Measurements from ENCODE around the gene FER1L5.

The FER1L5 gene

DNA sequence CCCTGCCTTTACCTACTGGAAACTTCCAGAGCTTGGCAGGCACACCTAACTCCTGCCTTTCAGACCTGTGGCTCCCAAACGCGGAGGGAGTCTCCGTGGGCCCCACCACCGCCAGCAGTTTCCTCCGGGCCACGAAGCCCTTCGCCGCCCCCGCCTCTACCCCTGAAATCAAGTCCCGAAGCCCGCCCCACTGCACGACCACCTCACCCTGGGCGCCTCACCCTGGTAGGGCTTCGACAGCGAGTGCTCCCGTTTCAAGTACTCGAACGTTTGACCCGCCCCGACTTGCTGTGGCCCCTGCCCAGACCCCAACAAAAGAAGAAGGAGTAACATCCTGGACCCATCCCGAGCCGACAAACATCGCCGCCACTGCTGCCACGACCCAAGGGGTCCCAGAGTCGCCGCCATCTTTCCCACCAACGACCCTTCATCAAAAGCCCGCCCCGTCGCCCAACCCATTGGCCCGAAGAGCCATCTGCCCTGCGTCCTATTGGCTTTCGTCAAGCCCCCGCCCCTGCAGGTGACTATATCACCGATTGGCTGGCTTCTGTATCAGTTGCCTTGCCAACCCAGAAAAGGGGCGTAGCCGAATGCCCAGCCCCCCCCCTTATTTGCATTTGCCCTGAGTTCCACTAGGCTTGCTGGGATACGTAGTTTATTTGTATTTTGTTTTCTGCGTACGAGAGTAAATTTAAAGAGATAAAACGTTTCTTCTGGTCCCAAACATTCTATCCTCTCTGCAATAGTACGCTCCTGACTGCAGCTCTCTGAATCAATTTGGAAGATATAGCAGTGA, 97.3 kb downstream of the FER1L5 start, which contains the start of gene LMAN2L:
Gene LMAN2L (minus strand): TSS at position 432 of the 796 bp plus-strand sequence. CDS start 24 bp downstream, at position 408.
- DNase-seq (ENCODE audit: low read depth in 2 of 2) = peak; percentile 91 to 92

DNA sequence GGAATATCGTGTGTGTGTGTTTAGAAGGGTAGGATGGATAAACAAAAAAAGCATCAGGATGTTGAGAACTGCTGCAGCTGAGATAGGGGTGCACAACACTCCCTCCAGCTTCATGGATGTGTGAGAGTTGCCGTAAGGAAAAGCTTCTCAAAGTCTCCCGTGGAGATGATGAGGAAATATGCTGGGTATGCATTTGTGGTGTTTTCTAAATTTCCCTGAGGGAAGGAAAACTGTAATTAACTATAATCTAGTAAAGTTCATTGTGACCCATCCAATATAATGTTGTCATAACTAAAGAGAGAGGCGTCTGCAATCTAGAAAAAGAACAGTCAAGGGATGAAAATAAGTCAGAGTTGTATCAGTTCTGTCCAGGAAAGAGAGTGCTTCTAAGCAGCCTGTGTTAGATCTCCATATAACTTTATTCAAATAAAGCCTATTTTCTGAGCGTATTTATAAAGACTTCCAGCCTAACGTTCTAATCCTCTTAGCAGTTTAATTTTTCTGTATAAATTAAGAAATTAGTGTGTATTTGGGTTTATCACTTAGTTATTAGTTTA, 104.6 kb downstream of the FER1L5 start:
- no peak for DNase-seq (ENCODE audit: low read depth in 2 of 2)

DNA sequence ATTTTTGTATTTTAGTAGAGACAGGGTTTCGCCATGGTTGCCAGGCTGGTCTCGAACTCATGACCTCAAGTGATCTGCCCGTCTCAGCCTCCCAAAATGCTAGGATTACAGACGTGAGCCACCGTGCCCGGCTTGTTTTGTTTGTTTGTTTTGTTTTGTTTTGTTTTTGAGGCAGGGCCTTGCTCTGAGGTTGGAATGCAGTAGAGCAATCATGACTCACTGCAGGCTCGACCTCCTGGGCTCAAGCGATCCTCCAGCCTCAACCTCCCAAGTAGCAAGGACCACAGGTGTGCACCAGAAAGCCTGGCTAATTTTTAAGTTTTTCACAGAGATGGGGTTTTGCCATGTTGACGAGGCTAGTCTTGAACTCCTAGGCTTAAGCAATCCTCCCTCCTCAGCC, 109.2 kb downstream of the FER1L5 start:
- DNase-seq (ENCODE audit: low read depth in 2 of 2) = no peak

DNA sequence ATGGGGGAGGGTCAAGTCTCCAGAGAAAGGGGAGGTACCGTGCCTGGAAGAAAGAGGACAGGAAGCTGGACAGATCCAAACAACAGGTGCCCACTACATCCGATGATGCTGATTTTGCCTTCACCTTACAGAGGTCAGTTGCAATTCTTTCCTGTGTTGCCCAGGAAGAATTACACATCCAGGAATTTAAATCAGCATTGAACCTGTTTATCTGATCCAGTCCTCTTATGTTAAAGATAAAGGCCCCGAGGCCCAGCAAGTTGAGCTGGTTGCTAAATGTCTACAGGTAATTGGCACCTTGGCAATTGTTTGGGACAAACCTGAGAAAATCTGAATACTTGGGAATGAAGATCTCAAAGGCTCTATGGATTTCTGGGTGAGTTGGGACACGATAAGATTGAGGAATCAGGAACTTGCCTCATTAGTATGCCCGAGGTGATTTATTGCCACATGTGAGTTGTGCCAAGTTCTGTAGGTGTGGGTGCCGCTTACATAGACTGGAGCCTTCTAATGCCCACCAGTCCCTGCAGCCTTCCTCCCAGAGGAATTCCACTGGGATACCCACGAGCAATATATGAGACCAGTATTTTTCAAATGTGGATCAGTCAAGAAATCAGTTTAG, 111.2 kb downstream of the FER1L5 start:
- DNase-seq (ENCODE audit: low read depth in 2 of 2) = no peak

DNA sequence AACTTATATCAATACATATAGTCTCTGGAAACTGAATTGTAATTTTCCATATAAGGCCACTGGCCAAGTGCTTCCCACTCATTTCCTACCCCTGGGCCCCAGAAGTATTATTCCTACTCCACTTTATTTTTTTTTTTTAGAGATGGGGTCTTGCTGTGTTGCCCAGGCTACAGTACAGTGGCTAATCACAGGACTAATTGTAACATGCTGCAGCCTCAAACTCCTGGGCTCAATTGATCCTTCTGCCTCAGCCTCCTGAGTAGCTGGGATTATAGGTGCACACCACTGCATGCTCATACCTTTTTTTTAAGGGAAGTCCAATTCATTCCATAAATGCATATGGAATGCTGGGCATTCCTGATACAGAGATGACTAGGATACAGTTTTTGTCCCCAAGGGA, 111.8 kb downstream of the FER1L5 start:
- DNase-seq (ENCODE audit: low read depth in 2 of 2) = no peak

All from fibroblast of skin of left quadriceps (primary cell).